ENCODE data around the gene RPUSD2.

The RPUSD2 gene

DNA sequence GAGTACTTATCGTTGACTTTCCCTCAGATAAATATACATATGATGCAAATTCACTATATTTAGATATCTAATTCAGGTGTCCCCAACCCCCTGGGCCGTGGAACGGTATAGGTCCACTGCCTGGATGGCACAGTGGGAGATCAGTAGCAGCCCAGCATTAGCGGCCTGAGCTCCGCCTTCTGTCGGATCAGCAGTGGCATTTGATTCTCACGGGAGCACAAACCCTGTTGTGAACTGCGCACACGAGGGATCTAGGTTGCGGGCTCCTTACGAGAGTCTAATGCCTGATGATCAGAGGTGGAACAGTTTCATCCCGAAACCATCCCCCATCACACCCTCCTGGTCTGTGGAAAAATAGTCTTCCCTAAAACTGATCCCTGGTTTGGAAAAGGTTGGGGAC is 31.9 kb downstream of the RPUSD2 start:
- Histone ChIP-seq H3F3A (ENCODE audit: insufficient read depth, low read length) (no peaks in the 10 kb centered on the region), H3K36me3 (ENCODE audit: insufficient read depth, low read length) (peaks cover 39% of the 10 kb centered on the region), H3K9me2 (ENCODE audit: low read depth, low read length) (no peaks in the 10 kb centered on the region), H3K4me1 (ENCODE audit: insufficient read depth, low read length, severe bottlenecking) (peaks cover 10% of the 10 kb centered on the region), H2AFZ (ENCODE audit: low read length) (no peak overlapping the region), H3K9ac (ENCODE audit: low read length) (no peak overlapping the region), H3K79me2 (ENCODE audit: insufficient read depth, low read length) (peaks cover 64% of the 10 kb centered on the region), H3K27me3 (ENCODE audit: insufficient read depth, low read length) (no peaks in the 10 kb centered on the region), H3K4me2 (ENCODE audit: low read length) (no peak overlapping the region), H3K9me3 (ENCODE audit: low read length) (no peaks in the 10 kb centered on the region), H4K20me1 (ENCODE audit: insufficient read depth, low read length) (no peaks in the 10 kb centered on the region), H3K4me3 (ENCODE audit: low read depth, low read length, poor library complexity, severe bottlenecking) (no peak overlapping the region), H3K27ac (ENCODE audit: low read depth, low read length, poor library complexity, severe bottlenecking) (no peak overlapping the region)
- TF ChIP-seq CTCF (IDR thresholded peaks at IDR 0.05; ENCODE audit: low read length) (no peak), EZH2 (IDR thresholded peaks at IDR 0.05; ENCODE audit: borderline replicate concordance, low read length) (no peak)

- H3K4me1 ChIP-seq (ENCODE audit: insufficient read depth, low read length, severe bottlenecking), result no peaks in the 10 kb centered on the region
- H3K9ac ChIP-seq (ENCODE audit: low read length), result no peak overlapping the region
- H3K79me2 ChIP-seq (ENCODE audit: insufficient read depth, low read length), result peaks cover 34% of the 10 kb centered on the region
- no peaks in the 10 kb centered on the region for H3K27me3 ChIP-seq (ENCODE audit: insufficient read depth, low read length)
- H3K4me3 ChIP-seq (ENCODE audit: low read depth, low read length, poor library complexity, severe bottlenecking), result no peak overlapping the region
- TF ChIP-seq CTCF (IDR thresholded peaks at IDR 0.05; ENCODE audit: low read length) (no peak), EZH2 (IDR thresholded peaks at IDR 0.05; ENCODE audit: borderline replicate concordance, low read length) (no peak)
- no peaks in the 10 kb centered on the region for H3K9me3 ChIP-seq (ENCODE audit: low read length)
- H4K20me1 ChIP-seq (ENCODE audit: insufficient read depth, low read length), result no peaks in the 10 kb centered on the region
- H3K4me2 ChIP-seq (ENCODE audit: low read length), result no peak overlapping the region
- H3K27ac ChIP-seq (ENCODE audit: low read depth, low read length, poor library complexity, severe bottlenecking), result no peak overlapping the region
- H3K9me2 ChIP-seq (ENCODE audit: low read depth, low read length), result no peaks in the 10 kb centered on the region
- H3F3A ChIP-seq (ENCODE audit: insufficient read depth, low read length), result no peaks in the 10 kb centered on the region
- peaks cover 60% of the 10 kb centered on the region for H3K36me3 ChIP-seq (ENCODE audit: insufficient read depth, low read length)
- no peak overlapping the region for H2AFZ ChIP-seq (ENCODE audit: low read length)
Observed at GRCh38 chr15:40603935-40604334, 34.8 kb downstream of the RPUSD2 start.

- H3K79me2 ChIP-seq (ENCODE audit: insufficient read depth, low read length), result no peaks in the 10 kb centered on the region
- H3K4me1 ChIP-seq (ENCODE audit: insufficient read depth, low read length, severe bottlenecking), result no peaks in the 10 kb centered on the region
- H3K27ac ChIP-seq (ENCODE audit: low read depth, low read length, poor library complexity, severe bottlenecking), result no peak overlapping the region
- H3K4me2 ChIP-seq (ENCODE audit: low read length), result no peak overlapping the region
- H3K27me3 ChIP-seq (ENCODE audit: insufficient read depth, low read length), result no peaks in the 10 kb centered on the region
- no peak overlapping the region for H3K9ac ChIP-seq (ENCODE audit: low read length)
- H4K20me1 ChIP-seq (ENCODE audit: insufficient read depth, low read length), result no peaks in the 10 kb centered on the region
- H2AFZ ChIP-seq (ENCODE audit: low read length), result no peak overlapping the region
- H3F3A ChIP-seq (ENCODE audit: insufficient read depth, low read length), result no peaks in the 10 kb centered on the region
- no peaks in the 10 kb centered on the region for H3K9me3 ChIP-seq (ENCODE audit: low read length)
- H3K4me3 ChIP-seq (ENCODE audit: low read depth, low read length, poor library complexity, severe bottlenecking), result no peak overlapping the region
- no peaks in the 10 kb centered on the region for H3K9me2 ChIP-seq (ENCODE audit: low read depth, low read length)
- H3K36me3 ChIP-seq (ENCODE audit: insufficient read depth, low read length), result peaks cover 57% of the 10 kb centered on the region
- no peak for TF ChIP-seq EZH2 (IDR thresholded peaks at IDR 0.05; ENCODE audit: borderline replicate concordance, low read length)
- no peak for TF ChIP-seq CTCF (IDR thresholded peaks at IDR 0.05; ENCODE audit: low read length)
Observed at GRCh38 chr15:40613080-40613479, 44.0 kb downstream of the RPUSD2 start.

All from OCI-LY1 (cell line).